Endodermal cell (in vitro differentiated cells): Measurements from ENCODE around the gene NAA35. TPM values are rescaled to one million over a fixed set of nuclear protein-coding genes. Genes with fewer than 3 reads are reported as not detected.

Experiments used
- DNase-seq: peaks from one replicate; pipeline ENCODE4 v3.0.0-alpha.2; 2017
- H3K27ac ChIP-seq: 2 replicates; pipeline ENCODE4 v1.5.1; 2013; ENCODE audit warnings: mild to moderate bottlenecking, low read depth, low read length, moderate library complexity
- H3K27me3 ChIP-seq: 2 replicates; pipeline ENCODE4 v1.6.1; 2013; ENCODE audit warnings: mild to moderate bottlenecking, low read length, moderate library complexity; ENCODE audit not compliant: insufficient read depth, control insufficient read depth, poor library complexity, severe bottlenecking
- H3K36me3 ChIP-seq: 2 replicates; pipeline ENCODE4 v1.7.0; 2013; ENCODE audit warnings: mild to moderate bottlenecking, low read length, moderate library complexity; ENCODE audit not compliant: control insufficient read depth, insufficient read depth
- H3K4me1 ChIP-seq: one replicate; pipeline ENCODE4 v1.7.0; 2013; ENCODE audit warnings: low read length; ENCODE audit not compliant: control insufficient read depth, insufficient read depth
- H3K4me3 ChIP-seq: 2 replicates; pipeline ENCODE4 v1.5.1; 2013; ENCODE audit warnings: mild to moderate bottlenecking, low read length, moderate library complexity
- H3K9ac ChIP-seq: 2 replicates; pipeline ENCODE4 v1.6.1; 2013; ENCODE audit warnings: mild to moderate bottlenecking, low read length, moderate library complexity; ENCODE audit not compliant: poor library complexity, severe bottlenecking; ENCODE audit errors: extremely low read depth
- H3K9me3 ChIP-seq: 2 replicates; pipeline ENCODE4 v1.6.1; 2013; ENCODE audit warnings: mild to moderate bottlenecking, low read length, moderate library complexity; ENCODE audit not compliant: control insufficient read depth
- H3K27ac Mint-ChIP-seq: 2 replicates; pipeline ENCODE4 v1.8.0; 2020; ENCODE audit warnings: mixed read lengths
- H3K27me3 Mint-ChIP-seq: 2 replicates; pipeline ENCODE4 v1.8.0; 2021; ENCODE audit warnings: mild to moderate bottlenecking, mixed read lengths; ENCODE audit not compliant: insufficient read depth
- H3K36me3 Mint-ChIP-seq: 2 replicates; pipeline ENCODE4 v1.8.0; 2020; ENCODE audit warnings: low read depth, mixed read lengths
- H3K4me1 Mint-ChIP-seq: 2 replicates; pipeline ENCODE4 v1.8.0; 2020; ENCODE audit warnings: mixed read lengths
- H3K4me3 Mint-ChIP-seq: 2 replicates; pipeline ENCODE4 v1.8.0; 2020; ENCODE audit warnings: mild to moderate bottlenecking, moderate library complexity, mixed read lengths
- H3K9me3 Mint-ChIP-seq: 2 replicates; pipeline ENCODE4 v1.8.0; 2020; ENCODE audit warnings: mild to moderate bottlenecking, mixed read lengths
- WGBS, 2 experiments: methylation state at CpG; one replicate each; pipeline versions ENCODE4 v1.1.5 to v1.1.7; 2013; ENCODE audit warnings: missing lambda C conversion rate in 2 of 2, mixed read lengths in 1 of 2; ENCODE audit not compliant: insufficient coverage in 1 of 2, insufficient read length in 1 of 2; 5-methylcytosine and 5-hydroxymethylcytosine counted together
- total RNA-seq, 2 donors: library from RNA; stranded (reverse); fragmentation: NEBNext Ultra II Directional in 1 of 2; extraction: Animal tissue kit (Norgen Biotek cat#: 25700) in 1 of 2; gene quantifications; 2 replicates in 1 of 2; 3 replicates in 1 of 2; pipeline ENCODE4 v1.2.1, GENCODE V29; 2021
- TF ChIP-seq, protein P1 (sequence below): fragments of 200-600 bp; sonication (generic); conservative IDR thresholded peaks from 2 replicates; pipeline ENCODE4 v1.5.0; 2021; ENCODE audit warnings: antibody characterized with exemption, mild to moderate bottlenecking

NAA35 gene
- total RNA-seq, 2 donors from 2014 or later: 30.3 to 31.4 TPM

DNA sequence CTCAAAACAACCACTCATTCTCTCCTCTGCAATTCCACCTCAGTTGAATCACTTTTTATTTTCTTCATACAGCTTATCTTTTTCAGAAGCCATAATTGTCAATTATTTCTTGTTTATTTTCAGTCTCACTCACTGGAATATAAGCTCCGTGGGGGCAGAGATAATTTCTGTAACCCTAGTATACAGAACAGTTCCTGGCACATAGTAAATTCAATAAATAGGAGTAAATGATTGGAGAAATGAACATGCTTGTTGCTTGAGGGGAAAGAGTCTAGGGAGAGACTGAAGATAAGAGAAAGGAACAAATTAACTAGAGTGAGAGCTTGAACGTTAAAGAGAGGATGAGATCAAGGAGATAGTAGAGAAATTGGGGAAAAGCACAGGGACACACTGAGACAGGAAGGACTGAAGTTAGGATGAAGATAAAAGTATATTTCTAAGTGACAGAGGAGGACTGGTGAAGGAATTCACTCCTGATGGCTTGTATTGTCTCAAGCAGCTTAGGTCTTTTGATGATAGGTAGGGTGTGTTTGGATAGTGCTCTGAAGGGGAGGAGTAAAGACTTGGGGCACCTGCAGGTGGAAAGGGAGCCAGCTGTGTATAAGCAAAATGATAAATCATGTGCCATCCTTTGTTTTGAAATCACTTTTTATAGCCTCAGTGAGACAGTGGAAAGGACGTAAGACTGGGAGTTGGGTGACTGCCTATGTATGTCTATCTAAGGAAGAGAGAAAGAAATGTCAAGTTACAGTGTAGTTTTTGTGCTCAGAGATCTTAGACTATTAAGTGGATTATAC, 2.2 kb downstream of the NAA35 start:
- H3K4me1 Mint-ChIP-seq: peaks cover 28% of the 10 kb centered on the region
- DNase-seq: no peak
- H3K9me3 Mint-ChIP-seq: peaks cover 8% of the 10 kb centered on the region
- peaks cover 6% of the 10 kb centered on the region for H3K4me1 ChIP-seq
- H3K27me3 ChIP-seq: no peaks in the 10 kb centered on the region
- H3K27ac Mint-ChIP-seq: no peak overlapping the region
- TF ChIP-seq, protein P1, sequence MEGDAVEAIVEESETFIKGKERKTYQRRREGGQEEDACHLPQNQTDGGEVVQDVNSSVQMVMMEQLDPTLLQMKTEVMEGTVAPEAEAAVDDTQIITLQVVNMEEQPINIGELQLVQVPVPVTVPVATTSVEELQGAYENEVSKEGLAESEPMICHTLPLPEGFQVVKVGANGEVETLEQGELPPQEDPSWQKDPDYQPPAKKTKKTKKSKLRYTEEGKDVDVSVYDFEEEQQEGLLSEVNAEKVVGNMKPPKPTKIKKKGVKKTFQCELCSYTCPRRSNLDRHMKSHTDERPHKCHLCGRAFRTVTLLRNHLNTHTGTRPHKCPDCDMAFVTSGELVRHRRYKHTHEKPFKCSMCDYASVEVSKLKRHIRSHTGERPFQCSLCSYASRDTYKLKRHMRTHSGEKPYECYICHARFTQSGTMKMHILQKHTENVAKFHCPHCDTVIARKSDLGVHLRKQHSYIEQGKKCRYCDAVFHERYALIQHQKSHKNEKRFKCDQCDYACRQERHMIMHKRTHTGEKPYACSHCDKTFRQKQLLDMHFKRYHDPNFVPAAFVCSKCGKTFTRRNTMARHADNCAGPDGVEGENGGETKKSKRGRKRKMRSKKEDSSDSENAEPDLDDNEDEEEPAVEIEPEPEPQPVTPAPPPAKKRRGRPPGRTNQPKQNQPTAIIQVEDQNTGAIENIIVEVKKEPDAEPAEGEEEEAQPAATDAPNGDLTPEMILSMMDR: no peak
- H3K4me3 ChIP-seq: peak overlapping the region; percentile 98
- H3K36me3 ChIP-seq: peaks cover 46% of the 10 kb centered on the region
- H3K27me3 Mint-ChIP-seq: no peaks in the 10 kb centered on the region
- no peak overlapping the region for H3K27ac ChIP-seq
- H3K9ac ChIP-seq: peak overlapping the region; percentile 83
- H3K4me3 Mint-ChIP-seq: no peak overlapping the region
- H3K36me3 Mint-ChIP-seq: peaks cover 15% of the 10 kb centered on the region
- H3K9me3 ChIP-seq: peaks cover 6% of the 10 kb centered on the region
- 77 to 83% methylated on average over 2 to 3 of the region's 3 CpGs for WGBS, 2 experiments

DNA sequence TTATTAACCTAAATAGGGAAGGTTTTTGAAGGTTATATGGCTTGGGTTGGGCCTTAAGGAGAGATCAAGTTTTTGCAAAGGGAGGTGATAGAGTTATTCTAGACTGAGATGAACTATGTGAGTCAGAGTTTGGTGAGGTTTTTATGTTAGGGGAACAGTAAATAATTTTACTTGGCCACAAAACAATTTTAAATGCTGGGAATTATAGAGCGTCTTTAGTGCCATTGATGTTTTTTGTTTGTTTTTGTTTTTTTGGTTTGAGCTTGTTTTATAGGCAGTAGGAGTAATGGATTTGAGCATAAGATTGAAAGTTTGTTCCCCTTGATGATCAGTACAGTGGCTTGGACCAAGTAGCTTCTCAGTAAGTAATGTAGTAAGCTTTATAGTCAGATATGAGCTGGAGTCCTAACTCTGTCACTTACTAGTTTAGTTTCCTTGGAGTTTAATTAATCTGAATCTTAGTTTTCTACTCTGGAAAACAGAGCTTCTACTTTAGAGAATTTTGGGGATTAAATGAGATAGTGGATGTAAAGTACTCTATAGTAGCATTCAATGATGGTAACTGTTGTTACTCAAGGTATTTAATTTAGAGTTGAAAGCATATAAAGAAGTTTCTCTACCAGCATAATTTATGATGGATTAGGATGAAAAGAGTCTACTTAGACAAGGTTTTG, 2.9 kb downstream of the NAA35 start:
- Mint-ChIP-seq H3K4me1 (peaks cover 31% of the 10 kb centered on the region), H3K27me3 (no peaks in the 10 kb centered on the region), H3K27ac (no peak overlapping the region), H3K4me3 (no peak overlapping the region), H3K9me3 (peaks cover 8% of the 10 kb centered on the region), H3K36me3 (peaks cover 20% of the 10 kb centered on the region)
- TF ChIP-seq, protein P1: no peak
- H3K27ac ChIP-seq: no peak overlapping the region
- H3K9me3 ChIP-seq: peaks cover 6% of the 10 kb centered on the region
- H3K4me1 ChIP-seq: peaks cover 6% of the 10 kb centered on the region
- no peaks in the 10 kb centered on the region for H3K27me3 ChIP-seq
- peaks cover 53% of the 10 kb centered on the region for H3K36me3 ChIP-seq
- H3K9ac ChIP-seq: no peak overlapping the region
- H3K4me3 ChIP-seq: peak overlapping the region; percentile 98
- WGBS, 2 experiments: 94 to 100% methylated on average over 1 of the region's 1 CpG
- no peak for DNase-seq

DNA sequence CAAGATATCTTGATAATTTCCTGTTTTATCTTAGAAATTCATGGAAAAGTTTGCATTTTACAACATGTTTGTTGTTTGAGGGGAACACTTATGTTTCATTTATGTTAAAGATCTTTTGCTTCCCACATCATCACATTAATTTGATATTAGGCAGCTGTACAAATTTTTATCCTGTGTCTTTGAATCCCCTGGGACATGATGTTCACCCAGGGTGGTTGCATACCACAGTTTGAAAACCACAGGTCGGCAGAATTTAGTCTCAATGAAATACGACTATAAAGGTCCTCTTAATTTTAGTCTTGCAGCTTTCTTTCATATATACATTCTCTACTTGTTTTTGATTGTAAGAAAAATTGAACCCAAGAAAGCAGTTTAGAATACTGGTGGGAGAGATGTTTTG, 3.7 kb downstream of the NAA35 start:
- peaks cover 7% of the 10 kb centered on the region for H3K9me3 Mint-ChIP-seq
- H3K27ac Mint-ChIP-seq: no peak overlapping the region
- Histone ChIP-seq H3K9ac (no peak overlapping the region), H3K4me3 (no peak overlapping the region), H3K9me3 (peaks cover 6% of the 10 kb centered on the region), H3K36me3 (peaks cover 59% of the 10 kb centered on the region), H3K27ac (no peak overlapping the region), H3K27me3 (no peaks in the 10 kb centered on the region), H3K4me1 (peaks cover 6% of the 10 kb centered on the region)
- H3K36me3 Mint-ChIP-seq: peaks cover 26% of the 10 kb centered on the region
- H3K27me3 Mint-ChIP-seq: no peaks in the 10 kb centered on the region
- no peak for DNase-seq
- TF ChIP-seq, protein P1: no peak
- H3K4me3 Mint-ChIP-seq: no peak overlapping the region
- WGBS, 2 experiments: 83% methylated on average over 2 of the region's 2 CpGs; no CpG with 5 or more reads in 1 of the 2 experiments
- H3K4me1 Mint-ChIP-seq: peaks cover 31% of the 10 kb centered on the region
